Measurements from ENCODE around the gene AP1AR. TPM values are rescaled to one million over a fixed set of nuclear protein-coding genes. Genes with fewer than 3 reads are reported as not detected.
"Not testable (repeated sequence)": the region's sequence is repeated elsewhere in the genome, so short reads cannot be mapped to it uniquely, and the experiment has no call there.

The AP1AR gene
- total RNA-seq, 2 experiments from 2014 or later, result 18.2 to 39.2 TPM

GRCh38 chr4:112280386-112281056 is 48.9 kb downstream of the AP1AR start:
- intact Hi-C loops (cut with micrococcal nuclease; ENCODE audit: unreplicated experiment), result loop anchor here (5.0 kb wide), 1 partner anchor 108 kb away; no protein-coding TSS in a partner anchor
- POLR2A ChIA-PET, result interaction anchor here (0.7 to 3.4 kb wide), 12 partner anchors 9 to 1274 kb away, joined by 3 to 21 read pairs (median 7); partner anchors contain the start of gene ALPK1
- CTCF ChIA-PET (ENCODE audit: unreplicated experiment), result no interaction called here

GRCh38 chr4:112281895-112282398 is 50.4 kb downstream of the AP1AR start:
- intact Hi-C loops (cut with micrococcal nuclease; ENCODE audit: unreplicated experiment), result loop anchor here (5.0 kb wide), 1 partner anchor 110 kb away; no protein-coding TSS in a partner anchor
- POLR2A ChIA-PET, result interaction anchor here (1.3 to 3.4 kb wide), 2 partner anchors 15 to 37 kb away, joined by 3 to 21 read pairs; partner anchors contain the start of gene ALPK1
- H3K9me2 ChIP-seq (ENCODE audit: insufficient read depth, low read length); CTCF ChIA-PET (ENCODE audit: unreplicated experiment); BruUV-seq (replicated peaks); DNase-seq (ENCODE audit: low spot score); H2AFZ ChIP-seq (ENCODE audit: low read length); H3K27ac ChIP-seq (ENCODE audit: low read depth, low read length, poor library complexity, severe bottlenecking): not testable (repeated sequence)
- peaks cover 98% of the 10 kb centered on the region for H3K79me2 ChIP-seq (ENCODE audit: insufficient read depth, low read depth, low read length)
- H3K36me3 ChIP-seq (ENCODE audit: insufficient read depth, low read length), result peaks cover 73% of the 10 kb centered on the region
- H3K4me2 ChIP-seq (ENCODE audit: low read length), result peak overlapping the region; percentile 96; the same call in 1 of the 2 replicates
- H3K9me3 ChIP-seq (ENCODE audit: low read length), result peaks cover 26% of the 10 kb centered on the region
- H3K4me1 ChIP-seq (ENCODE audit: insufficient read depth, low read length, poor library complexity, severe bottlenecking), result peaks cover 70% of the 10 kb centered on the region
- H4K20me1 ChIP-seq (ENCODE audit: insufficient read depth, low read length), result peaks cover 26% of the 10 kb centered on the region
- H3K4me3 ChIP-seq (ENCODE audit: low read depth, low read length, poor library complexity, severe bottlenecking), result peak overlapping the region; percentile 96

More at GRCh38 chr4:112280386-112281056, 48.9 kb downstream of the AP1AR start:
- Histone ChIP-seq H3K4me2 (ENCODE audit: low read length) (peak overlapping the region; percentile 96), H3K36me3 (ENCODE audit: insufficient read depth, low read length) (peaks cover 81% of the 10 kb centered on the region), H4K20me1 (ENCODE audit: insufficient read depth, low read length) (peaks cover 33% of the 10 kb centered on the region), H3K9me3 (ENCODE audit: low read length) (peaks cover 16% of the 10 kb centered on the region), H3K9me2 (ENCODE audit: insufficient read depth, low read length) (no peaks in the 10 kb centered on the region), H2AFZ (ENCODE audit: low read length) (no peak overlapping the region), H3K27ac (ENCODE audit: low read depth, low read length, poor library complexity, severe bottlenecking) (peak overlapping the region; percentile 75), H3K79me2 (ENCODE audit: insufficient read depth, low read depth, low read length) (peaks cover 100% of the 10 kb centered on the region), H3K4me1 (ENCODE audit: insufficient read depth, low read length, poor library complexity, severe bottlenecking) (peaks cover 58% of the 10 kb centered on the region), H3K4me3 (ENCODE audit: low read depth, low read length, poor library complexity, severe bottlenecking) (peak overlapping the region; percentile 67)
- BruUV-seq (replicated peaks), result no TSS peak
- DNase-seq (ENCODE audit: low spot score), result no peak
- TF ChIP-seq CTCF (conservative IDR thresholded peaks at IDR 0.05; ENCODE audit: low read length), result no peak
- TF ChIP-seq EZH2phosphoT487 (IDR thresholded peaks at IDR 0.05; ENCODE audit: borderline replicate concordance, low read depth, low read length), result no peak

- no peak overlapping the region for H2AFZ ChIP-seq (ENCODE audit: low read length)
- peak overlapping the region; percentile 94 for H3K27ac ChIP-seq (ENCODE audit: low read depth, low read length, poor library complexity, severe bottlenecking)
- peaks cover 21% of the 10 kb centered on the region for H4K20me1 ChIP-seq (ENCODE audit: insufficient read depth, low read length)
- TF ChIP-seq EZH2phosphoT487 (IDR thresholded peaks at IDR 0.05; ENCODE audit: borderline replicate concordance, low read depth, low read length), result no peak
- TF ChIP-seq CTCF (conservative IDR thresholded peaks at IDR 0.05; ENCODE audit: low read length), result no peak
- peaks cover 27% of the 10 kb centered on the region for H3K9me3 ChIP-seq (ENCODE audit: low read length)
- peaks cover 62% of the 10 kb centered on the region for H3K36me3 ChIP-seq (ENCODE audit: insufficient read depth, low read length)
- H3K4me1 ChIP-seq (ENCODE audit: insufficient read depth, low read length, poor library complexity, severe bottlenecking), result peaks cover 76% of the 10 kb centered on the region
- H3K79me2 ChIP-seq (ENCODE audit: insufficient read depth, low read depth, low read length), result peaks cover 92% of the 10 kb centered on the region
- ChIA-PET POLR2A (interaction anchor here (0.6 to 2.9 kb wide), 6 partner anchors 11 to 338 kb away, joined by 3 to 7 read pairs (median 4); partner anchors contain the start of gene ALPK1), CTCF (ENCODE audit: unreplicated experiment) (interaction anchor here (0.9 kb wide), 1 partner anchor 14 kb away, joined by 3 read pairs; the partner anchor contains the start of gene ALPK1)
- peak overlapping the region; percentile 96 for H3K4me3 ChIP-seq (ENCODE audit: low read depth, low read length, poor library complexity, severe bottlenecking)
- BruUV-seq (replicated peaks), result no TSS peak
- intact Hi-C loops (cut with micrococcal nuclease; ENCODE audit: unreplicated experiment), result loop anchor here (5.0 kb wide), 1 partner anchor 111 kb away; no protein-coding TSS in a partner anchor
- DNase-seq (ENCODE audit: low spot score), result no peak
- peak overlapping the region; percentile 80 for H3K4me2 ChIP-seq (ENCODE audit: low read length)
- H3K9me2 ChIP-seq (ENCODE audit: insufficient read depth, low read length), result no peaks in the 10 kb centered on the region
Measured at GRCh38 chr4:112282860-112283667, 51.5 kb downstream of the AP1AR start.

Measured in OCI-LY7 (cell line).